ENCODE results near the gene TSPAN18.

GRCh38 chr11:44773351-44773965, 46.7 kb downstream of the TSPAN18 start:
- TF ChIP-seq CTCF (IDR thresholded peaks at IDR 0.05; ENCODE audit: low read depth, low read length, poor library complexity, severe bottlenecking) = no peak
- no peak for TF ChIP-seq EZH2phosphoT487 (IDR thresholded peaks at IDR 0.05; ENCODE audit: borderline replicate concordance, low read length)

Measured in DOHH2 (cell line).